GM12878 (cell line): Measurements from ENCODE around the gene PTPN13.

Experiments used
- EP300 ChIP-seq, 2 experiments: fragments of 150-350 bp in 1 of 2; IDR thresholded peaks; 2 replicates each; pipeline ENCODE4 v1.6.1; 2011 to 2012; ENCODE audit warnings: low read depth in 2 of 2, low read length in 2 of 2, borderline replicate concordance in 1 of 2, improper control_type of control experiment in 1 of 2, inconsistent platforms in 1 of 2; ENCODE audit not compliant: control insufficient read depth in 1 of 2
- EZH2 ChIP-seq: IDR thresholded peaks from 2 replicates; pipeline ENCODE4 v1.6.1; 2012; ENCODE audit warnings: low read depth, mild to moderate bottlenecking, control low read depth, inconsistent platforms, low read length, borderline replicate concordance; ENCODE audit not compliant: control insufficient read depth
- NBN ChIP-seq: fragments of 450-650 bp; IDR thresholded peaks from 2 replicates; pipeline ENCODE4 v1.6.1; 2016
- NRF1 ChIP-seq: conservative IDR thresholded peaks from 2 replicates; pipeline ENCODE4 v1.6.1; 2011; ENCODE audit warnings: mild to moderate bottlenecking, low read depth, low read length, improper control_type of control experiment
- POLR2A ChIP-seq: IDR thresholded peaks from 2 replicates; pipeline ENCODE4 v1.6.1; 2011; ENCODE audit warnings: low read depth, mild to moderate bottlenecking, low read length
- POLR2AphosphoS5 ChIP-seq: IDR thresholded peaks from 2 replicates; pipeline ENCODE4 v1.6.1; 2011; ENCODE audit warnings: mild to moderate bottlenecking, low read length, inconsistent platforms
- SRF ChIP-seq, 2 experiments: IDR thresholded peaks; 2 replicates each; pipeline ENCODE4 v1.6.1; 2011; ENCODE audit warnings: low read depth in 2 of 2, low read length in 2 of 2, mild to moderate bottlenecking in 1 of 2, moderate library complexity in 1 of 2
- TAF1 ChIP-seq: IDR thresholded peaks from 2 replicates; pipeline ENCODE4 v1.6.1; 2011; ENCODE audit warnings: mild to moderate bottlenecking, low read depth, low read length, borderline replicate concordance
- TF ChIP-seq, protein P1 (sequence below): IDR thresholded peaks from 2 replicates; pipeline ENCODE4 v1.6.1; 2012; ENCODE audit warnings: low read depth, low read length, improper control_type of control experiment

- TF ChIP-seq NBN (no peak), POLR2A (no peak), EP300 (IDR thresholded peaks at IDR 0.05; ENCODE audit: borderline replicate concordance in 1 of 2, control insufficient read depth in 1 of 2, low read depth in 2 of 2, low read length in 2 of 2) (no peak), TAF1 (no peak), POLR2AphosphoS5 (no peak), SRF (IDR thresholded peaks at IDR 0.05; ENCODE audit: low read depth in 2 of 2, low read length in 2 of 2) (no peak), NRF1 (no peak), EZH2 (no peak)
- TF ChIP-seq, protein P1, sequence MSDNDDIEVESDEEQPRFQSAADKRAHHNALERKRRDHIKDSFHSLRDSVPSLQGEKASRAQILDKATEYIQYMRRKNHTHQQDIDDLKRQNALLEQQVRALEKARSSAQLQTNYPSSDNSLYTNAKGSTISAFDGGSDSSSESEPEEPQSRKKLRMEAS: no peak
Measured at GRCh38 chr4:86565651-86566050, 28.5 kb upstream of the PTPN13 start.
